OCI-M1 (cell line): ENCODE measurements around the gene KIRREL1.

Experiments used
- DNase-seq: peaks from one replicate; lab custom pipeline; 2025; lab: John Stamatoyannopoulos, UW

The KIRREL1 gene

DNA sequence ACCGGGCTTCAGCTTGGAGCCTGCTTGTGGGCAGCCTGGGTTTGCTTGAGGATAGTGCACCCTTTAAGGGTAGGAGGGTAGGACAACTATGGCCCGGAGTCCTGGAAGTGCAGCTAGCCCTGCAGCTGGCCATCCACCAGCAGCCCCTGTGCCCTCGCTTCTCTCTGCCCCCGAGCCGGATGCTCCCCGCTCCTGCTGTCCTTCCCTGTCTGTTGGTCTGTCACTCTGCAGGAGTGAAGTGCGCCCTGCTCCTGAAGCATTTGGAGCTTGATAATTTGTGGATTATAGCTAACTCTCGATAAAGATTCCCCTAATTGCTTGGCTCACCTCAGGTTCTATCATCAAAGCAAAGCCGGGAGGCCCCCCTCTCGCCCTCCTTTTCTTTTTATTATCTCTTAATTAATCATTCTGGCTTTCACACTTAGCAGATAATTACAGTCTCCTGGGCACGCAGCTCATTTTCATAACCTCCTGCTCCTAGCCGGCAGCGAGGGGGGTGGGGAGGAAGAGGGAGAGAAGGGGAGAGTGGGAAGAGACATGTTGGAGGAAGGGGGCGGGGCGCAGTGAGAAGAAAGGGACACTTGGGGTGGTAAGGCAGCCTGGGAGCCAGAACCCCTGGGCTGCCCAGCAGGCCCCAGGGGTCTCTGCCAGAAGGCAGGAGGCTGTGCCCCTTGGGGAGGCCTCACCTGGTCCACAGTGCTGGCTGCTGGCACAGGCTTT is 14.4 kb downstream of the KIRREL1 start:
- no peak for DNase-seq

DNA sequence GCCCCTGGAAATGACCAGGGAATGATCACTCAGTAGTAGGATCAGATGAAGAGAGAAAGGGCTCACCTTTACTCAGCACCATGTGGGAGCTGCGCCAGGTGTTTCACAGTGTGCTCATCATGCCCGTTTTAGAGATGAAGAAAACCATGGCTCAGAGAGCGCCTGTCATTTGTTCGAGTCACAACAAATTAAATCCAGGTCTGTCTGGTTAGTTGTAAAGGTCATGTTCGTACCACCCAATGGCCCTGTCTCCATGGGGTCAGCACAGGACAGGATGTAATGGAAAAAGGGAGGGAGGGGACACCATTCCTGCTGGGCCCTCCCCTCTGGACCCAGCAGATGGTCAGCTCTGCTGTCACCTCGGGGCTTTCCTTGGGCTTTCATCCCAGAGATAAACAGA is 15.2 kb downstream of the KIRREL1 start:
- DNase-seq: no peak

DNA sequence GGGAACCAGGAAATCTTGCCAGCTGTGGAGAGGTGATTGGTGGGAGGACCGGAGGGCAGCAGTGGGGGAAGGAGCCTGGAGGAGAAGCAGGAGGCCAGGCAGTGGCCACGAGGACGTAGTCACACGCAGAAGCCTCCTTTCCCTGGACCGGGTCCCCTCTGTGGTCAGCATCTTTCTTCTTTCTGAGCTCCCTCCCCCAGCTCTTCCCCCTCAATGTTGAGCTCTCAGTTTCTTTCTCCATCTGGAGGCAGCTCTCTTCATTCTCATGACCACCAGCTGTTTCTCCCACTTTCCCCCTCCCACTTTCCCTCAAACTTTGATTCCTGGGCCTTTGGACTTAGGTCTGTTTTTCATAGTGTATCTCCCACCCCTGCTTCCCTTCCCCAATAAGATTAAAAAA is 18.3 kb downstream of the KIRREL1 start:
- no peak for DNase-seq

DNA sequence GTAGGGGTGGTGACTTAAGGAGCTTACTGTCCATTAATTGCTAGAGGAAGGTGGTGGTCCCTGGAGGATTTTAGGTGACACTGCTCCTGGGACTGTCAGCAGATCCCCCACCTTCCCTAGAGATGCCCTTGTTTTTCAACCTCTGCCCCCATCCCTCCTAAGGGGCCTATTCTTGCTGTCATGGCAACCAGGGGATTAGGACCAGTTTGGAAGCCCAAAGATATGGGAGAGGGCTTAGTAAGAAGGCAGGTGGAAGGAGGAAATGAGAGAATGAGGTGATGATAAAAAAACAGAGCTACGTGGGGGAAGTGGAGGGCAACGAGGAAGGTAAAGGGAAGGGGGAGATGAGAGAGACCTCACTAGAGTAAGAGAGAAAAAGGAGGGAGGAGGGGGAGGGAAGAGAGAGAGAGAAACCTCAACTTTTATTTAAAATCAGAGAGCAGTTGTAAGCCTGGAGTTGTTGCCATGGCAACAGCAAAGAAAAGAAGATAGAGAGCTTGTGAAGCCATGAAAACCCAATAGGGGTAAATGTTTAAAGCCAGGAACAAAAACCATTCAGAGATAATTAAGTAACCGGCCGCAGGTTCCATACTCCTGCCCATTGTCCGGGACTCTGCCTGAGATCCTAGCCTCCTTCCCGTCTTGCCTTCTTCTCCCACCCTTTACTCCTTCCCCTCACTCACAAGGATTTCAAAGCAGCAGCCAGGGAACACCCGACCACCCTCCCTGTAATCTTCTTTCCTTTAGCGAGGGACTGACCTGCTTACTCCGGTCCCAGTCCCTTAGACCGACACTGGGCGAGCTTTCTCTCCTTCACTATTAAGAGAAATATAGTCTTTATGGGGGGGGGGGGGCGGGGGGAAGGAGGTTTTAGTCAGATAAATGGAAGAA is 20.6 kb downstream of the KIRREL1 start:
- DNase-seq: no peak

DNA sequence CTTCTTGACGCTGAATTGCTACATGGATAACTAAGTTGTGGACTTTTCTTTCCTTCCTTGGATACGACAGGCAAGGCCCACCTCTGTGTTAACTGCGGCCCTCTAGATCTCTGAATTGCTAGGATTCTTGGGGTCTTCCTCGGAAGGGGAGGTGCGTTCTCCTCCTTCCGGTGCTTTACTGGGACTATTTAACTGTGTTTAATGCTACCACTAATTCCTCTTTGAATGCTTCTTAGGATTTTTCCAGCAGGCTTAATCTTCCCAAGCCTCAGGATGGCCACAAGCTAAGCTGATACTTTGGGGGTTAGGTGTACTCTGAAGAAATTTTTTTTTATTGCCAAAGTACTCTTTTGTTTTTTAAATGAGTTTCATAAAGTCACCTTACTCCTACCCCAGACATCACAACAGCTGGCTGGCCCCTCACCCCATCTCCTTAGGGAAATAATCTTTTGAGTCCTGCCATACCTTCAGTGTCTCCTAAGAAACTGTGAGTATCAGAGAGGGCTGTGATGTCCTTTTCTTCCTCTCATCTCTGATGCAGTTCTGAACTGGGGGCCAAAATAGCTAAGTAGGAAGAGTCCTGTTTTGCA is 21.4 kb downstream of the KIRREL1 start:
- DNase-seq: no peak

DNA sequence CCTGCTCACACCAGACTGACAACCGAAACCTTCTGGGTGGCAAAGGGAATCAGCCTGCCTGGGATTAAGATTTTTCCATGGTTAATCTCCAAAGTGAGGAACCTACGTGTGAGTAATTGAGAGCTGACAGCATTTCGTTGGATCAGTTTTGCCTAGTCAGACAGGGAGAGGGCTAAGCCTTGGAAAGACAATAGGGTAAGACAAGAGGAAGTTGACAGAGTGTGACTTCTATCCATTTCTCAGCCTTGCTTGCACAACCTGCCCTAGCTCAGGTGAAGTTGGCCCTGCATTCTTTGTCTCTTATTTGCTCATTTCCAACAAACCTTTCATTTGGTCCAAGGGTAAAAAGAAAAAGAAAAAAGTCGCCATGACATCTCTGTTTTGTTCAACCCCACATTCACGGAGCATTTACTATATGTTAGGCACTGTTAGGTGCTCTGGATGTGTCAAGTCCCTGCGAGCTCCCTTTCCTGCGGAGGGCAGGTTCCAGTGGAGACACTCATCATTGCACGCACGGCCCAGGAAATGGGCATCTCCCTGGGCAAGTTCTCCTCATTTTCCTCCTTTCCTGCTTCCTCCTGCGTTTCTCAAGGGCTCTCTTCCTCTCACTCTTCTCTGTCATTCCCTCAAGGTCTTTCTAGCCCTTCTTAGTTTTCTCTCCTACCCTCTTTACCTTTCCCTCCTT is 23.3 kb downstream of the KIRREL1 start:
- DNase-seq: no peak

DNA sequence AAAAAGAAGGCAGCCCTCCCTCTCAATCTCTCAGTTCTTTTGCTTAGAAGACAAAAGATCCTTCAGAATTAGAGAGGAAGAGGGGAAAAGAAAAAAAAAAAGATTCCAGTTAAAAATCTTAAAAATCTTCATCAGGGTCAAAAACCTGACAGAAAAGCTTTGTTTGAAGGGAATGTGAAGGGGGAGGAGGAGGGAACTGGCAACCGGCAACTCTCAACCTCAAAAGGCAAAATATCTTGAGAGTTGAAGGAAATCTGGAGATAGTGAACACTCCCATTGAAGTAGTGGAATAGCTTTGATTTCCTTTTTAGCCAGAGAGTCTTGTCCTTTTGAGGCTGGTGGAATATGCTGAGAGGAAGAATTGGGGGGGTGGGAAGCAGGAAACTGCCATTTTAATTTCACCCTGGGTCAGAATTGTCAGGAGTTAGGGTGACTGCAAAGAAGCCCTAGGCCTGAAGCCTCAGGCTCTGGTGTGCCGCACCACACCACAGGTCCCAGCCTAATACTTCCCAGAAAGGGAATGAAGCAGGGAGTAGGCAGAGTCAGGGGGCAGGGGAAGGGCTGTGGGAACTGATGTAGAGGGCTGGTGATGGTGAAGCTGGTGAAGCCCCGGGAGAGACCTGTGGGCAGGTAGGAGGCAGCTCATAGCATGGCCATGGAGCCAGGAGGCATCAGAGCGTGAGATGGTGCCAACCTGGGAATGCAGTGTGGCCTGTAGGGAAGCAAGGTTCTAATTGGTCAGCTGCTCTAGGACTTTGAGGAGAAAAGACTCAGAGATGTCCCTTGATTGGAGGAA is 24.6 kb downstream of the KIRREL1 start:
- DNase-seq: no peak

DNA sequence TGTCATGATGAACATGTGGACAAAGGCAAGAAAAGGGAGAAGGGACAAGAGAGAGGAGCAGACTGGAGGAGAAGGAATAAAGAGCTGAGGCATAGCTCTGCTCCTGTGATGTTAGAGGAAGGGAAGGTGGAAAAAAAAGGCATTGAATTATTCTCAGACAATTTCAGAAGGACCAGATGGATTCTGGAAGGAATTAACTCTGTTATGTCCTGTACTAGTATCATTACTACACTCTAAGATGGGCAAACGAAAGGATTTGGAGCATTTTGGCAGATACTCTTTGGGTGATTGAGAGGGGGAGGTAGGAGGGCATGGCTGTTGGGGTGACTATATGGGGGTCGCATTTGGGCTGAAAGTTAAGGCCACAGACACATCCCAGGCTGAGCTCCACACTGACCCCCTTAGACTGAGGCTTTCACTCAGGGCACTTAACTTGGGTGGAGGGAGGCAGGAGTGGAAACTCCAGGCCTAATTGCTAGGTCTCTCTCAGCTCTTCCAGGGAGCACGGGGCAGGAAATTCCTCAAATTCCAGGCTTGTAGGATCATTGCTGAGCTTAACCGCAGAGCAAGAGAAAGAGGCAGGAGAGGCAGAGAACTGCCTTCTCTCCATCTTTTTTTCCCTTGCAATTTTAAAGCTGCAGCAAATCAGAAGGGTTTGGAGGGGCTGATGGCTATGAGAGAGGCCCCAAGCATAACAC is 25.9 kb downstream of the KIRREL1 start:
- no peak for DNase-seq

DNA sequence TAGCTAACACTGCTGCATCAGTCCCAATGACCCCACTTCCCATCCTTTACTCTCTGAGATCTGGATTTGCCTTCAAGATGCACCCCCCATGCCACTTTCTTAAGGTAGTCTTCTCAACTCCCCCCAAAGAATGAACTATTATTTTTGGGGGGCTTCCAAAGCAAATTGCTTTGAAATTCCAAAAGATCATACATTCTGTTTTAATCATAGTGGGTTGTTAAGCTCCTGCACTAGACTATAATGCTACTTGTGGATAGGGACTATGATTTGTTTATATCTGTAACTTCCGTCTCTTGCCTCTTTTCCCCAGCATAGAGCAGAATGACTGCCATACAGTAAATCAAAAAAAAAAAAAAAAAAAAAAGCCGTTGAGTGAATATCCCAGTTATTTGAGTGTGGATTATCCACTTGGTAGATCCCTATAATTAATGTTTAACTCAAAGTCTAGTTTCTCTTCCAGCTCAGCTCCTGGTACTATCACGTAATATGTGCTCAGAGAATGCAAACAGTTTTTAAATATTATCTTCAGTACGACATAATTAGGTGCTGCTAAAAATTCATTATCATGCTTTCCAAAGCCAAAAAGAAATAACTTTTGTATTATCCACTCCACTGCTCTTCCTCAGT is 26.9 kb downstream of the KIRREL1 start:
- DNase-seq: no peak

DNA sequence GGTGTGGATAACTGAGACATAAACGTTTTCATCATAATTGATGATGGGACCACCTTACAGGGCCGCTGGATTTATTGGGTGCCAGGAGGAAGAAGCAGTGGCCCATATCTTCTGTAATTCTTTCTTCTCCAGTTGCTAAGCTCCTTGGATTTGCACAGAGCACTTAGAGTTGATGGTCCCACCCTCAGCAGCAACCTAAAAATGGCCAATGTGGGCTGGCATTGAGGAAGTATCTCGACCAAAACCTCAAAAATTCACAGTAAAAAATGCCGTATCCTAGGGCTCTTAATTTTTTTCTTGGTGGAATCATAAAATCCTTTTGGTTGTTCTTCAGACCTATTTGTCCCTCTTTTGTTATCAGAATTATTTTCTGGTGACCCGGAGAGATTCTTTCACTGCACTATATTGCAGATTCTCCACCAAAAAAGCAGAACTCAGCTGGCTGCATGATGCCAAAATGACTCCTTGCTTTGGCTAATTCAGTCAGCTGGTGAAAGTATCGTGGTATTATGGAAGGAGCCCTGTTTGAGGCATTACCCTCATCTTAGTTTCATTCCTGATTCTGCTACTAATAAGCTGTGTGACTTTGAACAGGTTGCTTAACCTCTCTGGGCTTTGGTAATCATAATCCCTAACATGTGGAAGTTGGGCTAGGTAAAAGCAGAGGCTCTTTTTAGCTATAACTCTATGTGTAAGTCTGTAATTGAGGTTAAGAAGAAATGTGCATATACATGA is 27.6 kb downstream of the KIRREL1 start:
- DNase-seq: no peak

DNA sequence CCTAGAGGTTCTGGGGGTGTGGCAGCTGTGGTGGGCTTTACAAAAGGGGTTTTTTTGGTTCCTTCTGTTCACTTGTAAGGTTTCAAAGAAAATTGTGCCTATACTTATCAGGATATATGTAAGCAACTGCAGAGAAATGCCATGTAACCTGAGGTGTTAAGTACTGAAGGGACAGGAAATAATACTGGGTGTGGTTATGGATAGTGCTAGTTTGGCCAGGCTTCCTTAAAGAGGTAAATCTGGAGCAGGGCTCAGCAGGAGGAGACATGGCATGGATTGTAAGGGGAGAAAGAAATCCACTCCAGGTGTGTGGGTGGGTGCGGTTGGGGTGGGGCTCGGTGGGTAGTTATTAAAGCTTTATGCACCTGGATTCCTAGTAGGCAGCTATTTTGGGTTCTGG is 28.3 kb downstream of the KIRREL1 start:
- DNase-seq: no peak

DNA sequence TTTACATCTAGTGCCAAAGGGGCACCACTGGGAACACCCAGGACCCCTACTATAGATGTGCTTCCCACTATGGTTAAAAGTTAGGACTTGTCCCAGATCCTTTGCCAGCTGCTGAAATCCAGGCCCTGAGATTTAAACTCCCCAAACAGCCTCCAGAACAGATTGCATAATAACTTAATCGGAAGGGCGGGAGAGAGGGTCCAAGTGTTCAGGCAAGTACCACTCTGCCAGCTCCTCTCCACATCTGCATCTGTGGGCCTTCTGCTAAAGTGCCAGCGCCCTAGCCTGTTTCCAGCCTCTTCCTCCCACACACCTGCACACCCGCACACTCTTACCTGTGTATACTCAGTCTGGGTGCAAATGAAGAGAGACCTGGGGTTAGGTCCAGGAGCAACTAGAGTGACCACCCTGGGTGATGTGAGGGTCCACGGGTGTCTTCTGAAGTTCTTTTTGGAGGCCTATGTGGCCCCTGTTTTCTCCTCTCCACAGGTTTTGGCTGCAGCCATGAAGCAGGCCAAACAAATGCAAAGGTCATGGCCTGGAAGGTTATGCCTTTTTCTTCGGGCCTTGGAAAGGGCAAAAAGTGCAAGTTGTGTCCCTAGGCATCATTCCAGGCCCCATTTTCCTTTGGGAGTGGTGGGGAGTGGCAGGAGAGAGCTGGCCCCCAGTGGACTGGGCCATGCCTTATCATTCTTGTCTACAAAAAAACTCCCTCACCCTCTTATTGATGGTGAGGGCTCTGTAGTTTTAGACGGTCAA is 29.3 kb downstream of the KIRREL1 start:
- no peak for DNase-seq

DNA sequence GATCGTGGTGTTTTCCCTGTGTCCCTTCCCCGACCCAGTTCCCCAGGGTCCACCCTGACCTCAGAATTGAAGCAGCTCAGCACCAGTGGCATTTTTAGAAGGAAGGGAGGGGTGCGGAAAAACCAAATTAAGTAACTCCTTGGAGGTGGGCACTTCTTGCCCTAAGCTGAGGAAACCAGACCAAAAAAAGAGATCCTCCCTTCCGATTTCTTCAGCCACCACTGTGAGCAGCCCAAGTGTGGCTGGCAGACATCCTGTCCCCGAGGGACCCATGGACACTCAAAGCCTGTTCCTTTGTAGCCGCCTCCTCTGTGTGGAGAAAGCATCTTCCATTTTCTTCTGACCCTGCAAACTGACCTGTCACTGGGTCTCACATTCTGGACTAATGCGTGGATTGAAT is 31.3 kb downstream of the KIRREL1 start:
- no peak for DNase-seq

DNA sequence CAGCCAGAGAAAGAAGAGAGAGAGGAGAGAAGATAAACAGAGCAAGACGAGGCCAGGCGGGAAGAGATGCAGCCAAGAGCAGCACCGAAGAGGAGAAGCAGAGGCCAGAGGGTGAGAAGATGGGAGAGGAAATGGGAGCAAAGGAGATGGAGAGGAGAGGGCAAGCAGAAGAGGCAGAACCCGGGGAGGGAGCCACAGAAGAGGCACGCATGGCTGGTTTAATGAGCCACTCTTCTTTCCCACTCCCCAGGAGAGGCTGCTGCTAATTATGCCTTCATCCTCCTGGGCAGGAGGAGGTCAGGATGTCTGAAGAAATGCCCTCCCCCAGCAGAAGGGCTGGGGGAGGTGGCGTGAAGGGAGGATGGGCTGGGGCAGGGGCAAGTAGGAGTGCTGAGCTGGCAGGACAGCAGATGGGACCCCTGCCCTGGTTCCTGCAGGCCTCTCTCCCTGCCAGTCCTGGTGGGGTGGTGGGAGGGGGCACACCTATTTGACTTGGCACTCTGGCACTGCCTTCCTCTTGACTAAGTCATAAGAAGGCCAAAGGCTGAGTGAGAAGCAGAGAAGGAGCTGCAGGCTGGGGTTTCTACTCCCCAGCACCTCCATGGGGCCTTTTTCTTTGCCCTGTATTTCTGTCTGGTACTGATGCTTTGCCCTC is 32.3 kb downstream of the KIRREL1 start:
- no peak for DNase-seq

DNA sequence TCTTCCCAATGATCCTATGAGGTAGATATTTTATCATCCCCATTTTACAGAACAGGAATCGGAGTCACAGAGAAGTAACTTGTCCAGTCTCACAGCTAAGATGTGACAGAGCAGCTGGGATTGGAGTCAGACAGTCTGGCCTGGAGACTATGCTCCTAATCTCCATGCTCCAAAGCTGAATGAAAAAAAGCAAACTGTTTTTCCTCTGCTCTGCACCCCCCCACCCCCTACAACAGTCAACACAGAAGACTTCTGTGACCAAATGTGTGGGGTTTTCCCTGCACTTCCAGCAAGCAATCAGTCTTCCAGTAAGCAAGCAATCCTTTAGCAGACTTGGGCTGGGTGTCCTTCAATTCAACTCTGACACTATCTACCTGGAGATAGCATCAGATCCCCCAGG is 33.2 kb downstream of the KIRREL1 start:
- no peak for DNase-seq

DNA sequence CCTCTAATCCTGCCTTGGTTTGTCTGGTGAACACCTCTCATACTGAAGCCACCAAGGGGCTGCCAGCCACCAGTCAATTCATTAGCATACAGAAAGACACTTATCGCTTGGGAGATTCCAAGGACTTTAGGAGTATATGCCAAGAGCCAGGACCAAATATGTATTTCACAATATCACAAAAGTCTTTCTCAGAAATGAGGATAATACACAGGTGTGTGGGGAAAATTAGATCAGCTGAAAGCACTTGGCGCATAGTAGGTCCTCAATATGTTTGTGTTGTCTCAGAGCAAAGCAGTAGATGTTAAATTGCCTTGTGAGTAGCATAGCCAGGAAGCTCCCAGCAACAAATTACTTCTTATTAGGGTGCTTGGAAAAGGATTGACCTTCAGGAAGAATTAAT is 34.1 kb downstream of the KIRREL1 start:
- DNase-seq: no peak

DNA sequence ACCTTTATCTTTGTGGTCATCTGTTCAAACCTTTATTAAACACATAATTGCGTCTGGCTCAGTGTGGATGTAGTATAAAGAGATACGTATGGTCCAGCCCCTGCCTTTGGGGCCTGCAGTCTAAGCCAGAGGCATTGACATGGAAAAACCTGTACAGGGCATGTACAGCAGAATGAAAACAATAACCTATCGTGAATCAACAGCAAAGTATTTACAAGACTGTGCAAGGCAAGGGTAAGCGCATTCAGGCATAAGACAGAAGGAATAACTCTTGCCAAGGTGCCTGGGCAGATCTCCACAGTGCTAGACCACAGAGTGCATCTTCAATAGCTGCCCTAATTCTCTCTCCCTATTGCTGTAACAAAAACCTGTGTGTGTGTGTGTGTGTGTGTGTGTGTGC is 35.5 kb downstream of the KIRREL1 start:
- DNase-seq: no peak

DNA sequence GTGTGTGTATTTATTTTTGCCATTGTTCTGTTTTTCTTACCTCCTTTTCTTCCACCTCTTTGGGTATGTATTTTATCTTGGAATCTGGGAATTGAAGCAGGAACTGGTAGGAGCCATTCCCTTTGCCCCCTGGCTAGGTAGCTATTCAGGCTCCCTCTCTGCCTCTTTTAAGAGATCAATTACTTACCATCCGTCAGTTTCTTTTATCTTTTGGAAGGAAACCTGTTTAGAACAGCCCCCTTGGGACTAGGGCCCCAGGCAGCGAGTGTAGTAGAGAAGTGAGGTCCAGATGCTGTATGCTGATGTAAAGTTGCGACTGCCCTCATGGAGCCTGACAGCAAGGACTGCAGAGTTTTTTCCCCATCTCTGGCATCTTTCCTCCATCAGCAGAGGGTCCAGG is 41.6 kb downstream of the KIRREL1 start:
- no peak for DNase-seq
